HCT116 (cell line): ENCODE data around the gene DOP1B. TPM values are rescaled to one million over a fixed set of nuclear protein-coding genes. Genes with fewer than 3 reads are reported as not detected.

Source experiments
- ATAC-seq: fragments of 200-7000 bp; cut with Tn5 transposase; 2 replicates; pipeline ENCODE4 v1.9.1; 2020; ENCODE audit warnings: mild to moderate bottlenecking, moderate library complexity
- BruUV-seq: library from RNA; stranded (reverse); fragments of 400-500 nt; replicated peaks from 2 replicates; lab custom pipeline; 2021; lab: Mats Ljungman, UMichigan
- CTCF ChIA-PET: fragments of 300-600 bp; sonication (Branson Sonifier 250); formaldehyde crosslinking; loops from one replicate; lab custom pipeline; 2021; ENCODE audit warnings: antibody characterized with exemption; lab: Charles Lee
- POLR2A ChIA-PET: fragments of 300-600, 350-600 bp; sonication (Branson Sonifier 250); formaldehyde crosslinking; loops from one replicate; lab custom pipeline; 2021; ENCODE audit warnings: antibody characterized with exemption; lab: Charles Lee
- RAD21 ChIA-PET, 2 experiments: fragments of 300-600 bp; sonication (Branson Sonifier 250); formaldehyde crosslinking; loops; one replicate each; lab custom pipeline; 2023; ENCODE audit warnings: low total read pairs in 2 of 2; ENCODE audit not compliant: uncharacterized antibody in 2 of 2, unreplicated experiment in 2 of 2, low non-redundant PET in 1 of 2; lab: Charles Lee
- DNase-seq: peaks from one replicate; pipeline ENCODE4 v3.0.0-alpha.2; 2010; ENCODE audit warnings: low read depth, low spot score
- H2AFZ ChIP-seq: fragments of 200-600 bp; shearing (Covaris generic), sonication (generic); 2 replicates; pipeline ENCODE4 v1.6.1; 2017; ENCODE audit warnings: low read depth, mixed run types, mixed read lengths, antibody characterized with exemption, low read length; ENCODE audit not compliant: poor library complexity, severe bottlenecking
- H3K27ac ChIP-seq: 2 replicates; pipeline ENCODE4 v1.5.1; 2012; ENCODE audit warnings: low read depth, low read length
- H3K27me3 ChIP-seq: fragments of 200-600 bp; sonication (generic); 2 replicates; pipeline ENCODE4 v1.6.1; 2016; ENCODE audit warnings: mixed run types, low read length, mixed read lengths; ENCODE audit not compliant: insufficient read depth
- H3K36me3 ChIP-seq, 2 experiments: fragments of 200-500 bp in 1 of 2; fragments of 200-600 bp in 1 of 2; sonication (Bioruptor generic) in 1 of 2; sonication (generic) in 1 of 2; 2 replicates each; pipeline versions ENCODE4 v1.5.1 to v1.6.1; 2014 to 2016; ENCODE audit warnings: low read length in 2 of 2, inconsistent platforms in 1 of 2, mixed read lengths in 1 of 2, mixed run types in 1 of 2; ENCODE audit not compliant: insufficient read depth in 2 of 2, control insufficient read depth in 1 of 2
- H3K4me1 ChIP-seq, 2 experiments: fragments of 200-600 bp in 1 of 2; sonication (generic) in 1 of 2; 2 replicates each; pipeline versions ENCODE4 v1.5.1 to v1.6.1; 2012 to 2017; ENCODE audit warnings: low read length in 2 of 2, inconsistent platforms in 1 of 2, mild to moderate bottlenecking in 1 of 2, mixed read lengths in 1 of 2, mixed run types in 1 of 2, moderate library complexity in 1 of 2; ENCODE audit not compliant: insufficient read depth in 2 of 2, control insufficient read depth in 1 of 2
- H3K4me2 ChIP-seq: fragments of 200-600 bp; sonication (generic); 2 replicates; pipeline ENCODE4 v1.6.1; 2017; ENCODE audit warnings: mixed run types, low read length, mixed read lengths
- H3K4me3 ChIP-seq, 2 experiments: fragments of 200-600 bp in 1 of 2; sonication (generic) in 1 of 2; replicated peaks in 1 of 2; 2 replicates each; pipeline ENCODE4 v1.5.1; 2011 to 2016; ENCODE audit warnings: low read length in 2 of 2, control low read depth in 1 of 2, low read depth in 1 of 2, mild to moderate bottlenecking in 1 of 2, mixed read lengths in 1 of 2, mixed run types in 1 of 2
- H3K79me2 ChIP-seq: fragments of 200-600 bp; sonication (generic); 2 replicates; pipeline ENCODE4 v1.6.1; 2017; ENCODE audit warnings: mild to moderate bottlenecking, mixed run types, low read length, moderate library complexity, mixed read lengths; ENCODE audit not compliant: insufficient read depth
- H3K9ac ChIP-seq: fragments of 200-600 bp; sonication (generic); 2 replicates; pipeline ENCODE4 v1.6.1; 2016; ENCODE audit warnings: low read length, mixed read lengths
- H3K9me2 ChIP-seq: fragments of 200-600 bp; sonication (generic), shearing (Covaris generic); 2 replicates; pipeline ENCODE4 v1.6.1; 2017; ENCODE audit warnings: mixed run types, mild to moderate bottlenecking, moderate library complexity; ENCODE audit not compliant: insufficient read depth
- H3K9me3 ChIP-seq, 2 experiments: fragments of 200-500 bp in 1 of 2; fragments of 200-600 bp in 1 of 2; sonication (Bioruptor generic) in 1 of 2; sonication (generic) in 1 of 2; 2 replicates each; pipeline ENCODE4 v1.6.1; 2014 to 2017; ENCODE audit warnings: low read length in 2 of 2, mixed read lengths in 2 of 2, inconsistent platforms in 1 of 2, low read depth in 1 of 2, mild to moderate bottlenecking in 1 of 2, mixed run types in 1 of 2, moderate library complexity in 1 of 2; ENCODE audit not compliant: control insufficient read depth in 1 of 2, insufficient read depth in 1 of 2
- H4K20me1 ChIP-seq: fragments of 200-600 bp; sonication (generic), shearing (Covaris generic); 2 replicates; pipeline ENCODE4 v1.6.1; 2017; ENCODE audit warnings: mixed run types, mild to moderate bottlenecking, moderate library complexity; ENCODE audit not compliant: insufficient read depth
- CEBPB ChIP-seq: IDR thresholded peaks from 2 replicates; pipeline ENCODE4 v1.6.1; 2012; ENCODE audit warnings: low read depth
- EGR1 ChIP-seq: IDR thresholded peaks from 2 replicates; pipeline ENCODE4 v1.6.1; 2012; ENCODE audit warnings: low read depth
- EZH2 ChIP-seq: fragments of 200-600 bp; sonication (generic); IDR thresholded peaks from 2 replicates; pipeline ENCODE4 v1.6.1; 2017; ENCODE audit warnings: antibody characterized with exemption, mixed run types
- FOSL1 ChIP-seq: IDR thresholded peaks from 2 replicates; pipeline ENCODE4 v1.6.1; 2012; ENCODE audit warnings: low read depth
- POLR2AphosphoS5 ChIP-seq: IDR thresholded peaks from 2 replicates; pipeline ENCODE4 v1.6.1; 2011; ENCODE audit warnings: mild to moderate bottlenecking, low read depth, low read length, moderate library complexity
- RAD21 ChIP-seq: IDR thresholded peaks from 2 replicates; pipeline ENCODE4 v1.6.1; 2012; ENCODE audit warnings: low read depth, mild to moderate bottlenecking
- REST ChIP-seq: IDR thresholded peaks from 2 replicates; pipeline ENCODE4 v1.6.1; 2012; ENCODE audit warnings: low read depth
- SP1 ChIP-seq: IDR thresholded peaks from 2 replicates; pipeline ENCODE4 v1.6.1; 2012; ENCODE audit warnings: low read depth
- SRF ChIP-seq: IDR thresholded peaks from 2 replicates; pipeline ENCODE4 v1.6.1; 2012; ENCODE audit warnings: low read depth
- YY1 ChIP-seq: IDR thresholded peaks from 2 replicates; pipeline ENCODE4 v1.6.1; 2011; ENCODE audit warnings: low read length, low read depth, moderate library complexity, mild to moderate bottlenecking; ENCODE audit not compliant: insufficient replicate concordance; ENCODE audit errors: extremely low read depth
- ZNF274 ChIP-seq: fragments of 200-500 bp; sonication (Bioruptor generic); IDR thresholded peaks from 2 replicates; pipeline ENCODE4 v1.6.1; 2014; ENCODE audit warnings: mild to moderate bottlenecking, low read depth, low read length, inconsistent platforms
- intact Hi-C: fragments of 100-400 bp; cut with micrococcal nuclease; formaldehyde crosslinking; loops from 2 replicates; pipeline ENCODE4 v1.10.0; 2022
- total RNA-seq: library from RNA; stranded (reverse); gene quantifications from one replicate; pipeline ENCODE4 v1.2.1, GENCODE V29; 2021; ENCODE audit not compliant: unreplicated experiment

DOP1B gene
- total RNA-seq, 1 experiment from 2014 or later: 15.4 TPM

DNA sequence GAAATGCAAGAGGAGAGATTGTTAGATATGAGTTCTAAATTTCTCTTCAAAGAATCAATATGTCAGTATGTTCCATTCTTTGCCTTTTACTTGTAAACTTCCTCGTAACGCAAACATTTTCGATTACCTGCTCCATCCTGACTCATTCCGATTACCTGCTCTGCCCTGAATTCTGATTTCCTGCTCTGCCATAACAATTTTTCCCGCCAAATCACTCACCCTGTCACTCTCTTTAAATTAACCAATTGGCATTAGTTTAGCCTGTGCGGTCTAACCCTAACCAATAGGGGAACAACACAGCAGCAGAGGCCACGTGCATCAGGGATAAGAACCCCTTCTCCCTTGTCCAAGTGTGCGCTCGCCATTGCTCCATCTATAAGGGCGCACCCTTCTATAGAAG, 46.8 kb upstream of the DOP1B start:
- H3K36me3 ChIP-seq: no peaks in the 10 kb centered on the region
- RAD21 ChIA-PET: no interaction called here
- BruUV-seq: no TSS peak
- POLR2A ChIA-PET: no interaction called here
- peaks cover 0 to 10% of the 10 kb centered on the region in 2 experiments; a peak in 3 of 4 replicates for H3K4me1 ChIP-seq
- CTCF ChIA-PET: no interaction called here
- intact Hi-C loops: loop anchor here (5.0 kb wide), 1 partner anchor 48 kb away; the partner anchor contains the start of gene SETD4
- H4K20me1 ChIP-seq: no peaks in the 10 kb centered on the region
- DNase-seq (no peak), ATAC-seq (no peak)
- H3K9me2 ChIP-seq: no peaks in the 10 kb centered on the region
- no peak overlapping the region for H3K4me3 ChIP-seq
- H3K9me3 ChIP-seq: no peaks in the 10 kb centered on the region
- no peak overlapping the region for H3K9ac ChIP-seq
- no peaks in the 10 kb centered on the region for H3K79me2 ChIP-seq
- TF ChIP-seq CEBPB: no peak
- no peak for TF ChIP-seq ZNF274
- TF ChIP-seq EZH2: no peak
- TF ChIP-seq REST: no peak
- no peak for TF ChIP-seq YY1
- TF ChIP-seq, all 23 proteins: peak for 0
- Histone ChIP-seq H3K27ac (no peak overlapping the region), H3K27me3 (no peaks in the 10 kb centered on the region), H3K4me2 (no peak overlapping the region), H2AFZ (no peak overlapping the region)

- intact Hi-C loops: loop anchor here (5.0 kb wide), 1 partner anchor 49 kb away; the partner anchor contains the start of gene SETD4
- TF ChIP-seq FOSL1 (no peak), RAD21 (no peak), SP1 (no peak), POLR2AphosphoS5 (no peak), EGR1 (no peak), REST (no peak), SRF (no peak), CEBPB (no peak)
Measured at GRCh38 chr21:36111238-36111637, 45.4 kb upstream of the DOP1B start.

More at GRCh38 chr21:36111238-36111637, 45.4 kb upstream of the DOP1B start:
- peaks cover 0 to 10% of the 10 kb centered on the region in 2 experiments; a peak in 3 of 4 replicates for H3K4me1 ChIP-seq
- no peak overlapping the region for H2AFZ ChIP-seq
- no peak overlapping the region for H3K9ac ChIP-seq
- RAD21 ChIA-PET: no interaction called here
- no peak overlapping the region for H3K4me3 ChIP-seq
- DNase-seq: no peak
- no peak overlapping the region for H3K4me2 ChIP-seq
- H3K27ac ChIP-seq: no peak overlapping the region
- no peaks in the 10 kb centered on the region for H3K9me2 ChIP-seq
- no peaks in the 10 kb centered on the region for H3K9me3 ChIP-seq
- ATAC-seq: no peak
- no TSS peak for BruUV-seq
- H4K20me1 ChIP-seq: no peaks in the 10 kb centered on the region
- POLR2A ChIA-PET: no interaction called here
- H3K27me3 ChIP-seq: no peaks in the 10 kb centered on the region
- no peaks in the 10 kb centered on the region for H3K36me3 ChIP-seq
- no peaks in the 10 kb centered on the region for H3K79me2 ChIP-seq
- CTCF ChIA-PET: interaction anchor here (1.6 kb wide), 1 partner anchor 51 kb away, joined by 4 read pairs; the partner anchor contains the start of gene SETD4
